HEK293 (cell line): ENCODE results near the gene SBF2.

Experiments used
- CTCF ChIA-PET: fragments of 350-600 bp; formaldehyde crosslinking; extraction: SDS; loops from one replicate; lab custom pipeline; 2021; ENCODE audit warnings: antibody characterized with exemption; lab: Yijun Ruan, JAX
- POLR2A ChIA-PET: fragments of 300-600 bp; formaldehyde crosslinking; extraction: SDS; loops from one replicate; lab custom pipeline; 2020; ENCODE audit warnings: antibody characterized with exemption, inconsistent platforms; lab: Yijun Ruan, JAX
- H3K27ac ChIP-seq: fragments of 200-500 bp; sonication (Bioruptor generic); 2 replicates; pipeline ENCODE4 v1.5.1; 2014; ENCODE audit warnings: low read depth, low read length, control low read depth, inconsistent platforms; ENCODE audit errors: extremely low read depth
- H3K36me3 ChIP-seq, 2 experiments: fragments of 200-500 bp in 1 of 2; sonication (Bioruptor generic) in 1 of 2; 1 replicate in 1 of 2; 2 replicates in 1 of 2; pipeline ENCODE4 v1.5.1; 2014 to 2017; ENCODE audit warnings: inconsistent platforms in 2 of 2, low read length in 2 of 2; ENCODE audit not compliant: control insufficient read depth in 2 of 2, insufficient read depth in 1 of 2
- H3K4me1 ChIP-seq: fragments of 200-500 bp; sonication (Bioruptor generic); 2 replicates; pipeline ENCODE4 v1.5.1; 2014; ENCODE audit warnings: mild to moderate bottlenecking, low read length, inconsistent platforms; ENCODE audit not compliant: control insufficient read depth, insufficient read depth
- H3K4me3 ChIP-seq: 2 replicates; pipeline ENCODE4 v1.5.1; 2011; ENCODE audit warnings: low read depth, mild to moderate bottlenecking, control low read depth, low read length, moderate library complexity
- H3K9me3 ChIP-seq: fragments of 200-500 bp; sonication (Bioruptor generic); 2 replicates; pipeline ENCODE4 v1.5.1; 2014; ENCODE audit warnings: low read depth, low read length, inconsistent platforms; ENCODE audit not compliant: control insufficient read depth, insufficient read depth
- BCL11B ChIP-seq: fragments of 450-650 bp; formaldehyde crosslinking; IDR thresholded peaks from 2 replicates; pipeline ENCODE4 v1.5.1; 2016; ENCODE audit warnings: low read depth, missing biosample characterization, missing genetic modification characterization
- FEZF1 ChIP-seq: fragments of 450-650 bp; formaldehyde crosslinking; IDR thresholded peaks from 2 replicates; pipeline ENCODE4 v1.5.1; 2016; ENCODE audit warnings: missing biosample characterization, missing genetic modification characterization
- GLI2 ChIP-seq: fragments of 450-650 bp; formaldehyde crosslinking; IDR thresholded peaks from 2 replicates; pipeline ENCODE4; 2017; ENCODE audit warnings: missing biosample characterization, missing genetic modification characterization, low read depth, borderline replicate concordance
- GLI4 ChIP-seq: fragments of 450-650 bp; formaldehyde crosslinking; IDR thresholded peaks from 2 replicates; pipeline ENCODE4 v1.5.1; 2016; ENCODE audit warnings: missing biosample characterization, missing genetic modification characterization
- PRDM1 ChIP-seq: fragments of 450-650 bp; formaldehyde crosslinking; IDR thresholded peaks from 2 replicates; pipeline ENCODE4; 2016; ENCODE audit warnings: missing biosample characterization, missing genetic modification characterization
- SETDB1 ChIP-seq: IDR thresholded peaks from one replicate; pipeline ENCODE4 v1.6.1; 2017; ENCODE audit warnings: mild to moderate bottlenecking, low read length, moderate library complexity, mixed read lengths; ENCODE audit not compliant: insufficient read length
- SP3 ChIP-seq: fragments of 450-650 bp; formaldehyde crosslinking; IDR thresholded peaks from 2 replicates; pipeline ENCODE4 v1.5.1; 2016; ENCODE audit warnings: missing biosample characterization, missing genetic modification characterization
- ZBTB17 ChIP-seq: fragments of 450-650 bp; formaldehyde crosslinking; IDR thresholded peaks from 2 replicates; pipeline ENCODE4 v1.5.1; 2016; ENCODE audit warnings: missing biosample characterization, missing genetic modification characterization
- ZFHX2 ChIP-seq: fragments of 450-650 bp; formaldehyde crosslinking; conservative IDR thresholded peaks from 2 replicates; pipeline ENCODE4 v1.5.1; 2016; ENCODE audit warnings: missing biosample characterization, missing genetic modification characterization
- ZIC2 ChIP-seq: fragments of 450-650 bp; formaldehyde crosslinking; IDR thresholded peaks from 2 replicates; pipeline ENCODE4 v1.5.1; 2016; ENCODE audit warnings: missing biosample characterization, missing genetic modification characterization
- ZNF391 ChIP-seq: fragments of 450-650 bp; formaldehyde crosslinking; IDR thresholded peaks from 2 replicates; pipeline ENCODE4 v1.5.1; 2016; ENCODE audit warnings: low read depth, missing biosample characterization, missing genetic modification characterization, borderline replicate concordance
- ZNF654 ChIP-seq: fragments of 450-650 bp; formaldehyde crosslinking; IDR thresholded peaks from 2 replicates; pipeline ENCODE4 v1.5.1; 2016; ENCODE audit warnings: low read depth, missing biosample characterization, missing genetic modification characterization
- ZNF843 ChIP-seq: fragments of 450-650 bp; formaldehyde crosslinking; IDR thresholded peaks from 2 replicates; pipeline ENCODE4 v1.5.1; 2016; ENCODE audit warnings: missing biosample characterization, missing genetic modification characterization
- ZSCAN30 ChIP-seq: fragments of 450-650 bp; IDR thresholded peaks from 2 replicates; pipeline ENCODE4 v1.5.1; 2018; ENCODE audit warnings: missing biosample characterization, mild to moderate bottlenecking, missing genetic modification characterization, moderate library complexity
- TF ChIP-seq, protein P1 (sequence below): fragments of 450-650 bp; formaldehyde crosslinking; IDR thresholded peaks from 2 replicates; pipeline ENCODE4 v1.5.1; 2017; ENCODE audit warnings: missing biosample characterization, mild to moderate bottlenecking, missing genetic modification characterization, moderate library complexity
- TF ChIP-seq, protein P2 (sequence below): fragments of 450-650 bp; formaldehyde crosslinking; IDR thresholded peaks from 2 replicates; pipeline ENCODE4 v1.5.1; 2016; ENCODE audit warnings: missing biosample characterization, missing genetic modification characterization

The SBF2 gene

DNA sequence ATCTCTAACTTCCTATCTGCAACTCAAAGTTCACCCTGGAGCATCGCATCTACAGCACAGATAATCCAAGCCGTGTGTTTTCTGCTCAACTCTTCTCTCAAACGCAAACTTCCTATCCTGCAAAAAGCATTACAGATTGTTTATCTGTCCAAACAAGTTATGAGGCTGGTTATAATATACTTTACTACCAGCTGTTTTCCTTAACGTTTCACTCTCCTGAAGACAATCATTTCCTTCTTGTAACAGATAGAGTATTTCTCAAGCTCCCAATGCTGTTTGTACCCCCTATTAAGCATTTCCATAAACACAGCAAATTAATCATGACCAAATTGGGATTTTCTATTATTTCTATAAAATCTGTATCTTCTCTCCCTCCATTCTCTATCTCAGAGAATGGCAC is 84.7 kb downstream of the SBF2 start (continued):
- TF ChIP-seq GLI4 (tag by site-specific recombination) (no peak), BCL11B (tag by site-specific recombination) (no peak), ZFHX2 (no peak), ZNF843 (tag by site-specific recombination) (no peak)
- TF ChIP-seq, protein P1, sequence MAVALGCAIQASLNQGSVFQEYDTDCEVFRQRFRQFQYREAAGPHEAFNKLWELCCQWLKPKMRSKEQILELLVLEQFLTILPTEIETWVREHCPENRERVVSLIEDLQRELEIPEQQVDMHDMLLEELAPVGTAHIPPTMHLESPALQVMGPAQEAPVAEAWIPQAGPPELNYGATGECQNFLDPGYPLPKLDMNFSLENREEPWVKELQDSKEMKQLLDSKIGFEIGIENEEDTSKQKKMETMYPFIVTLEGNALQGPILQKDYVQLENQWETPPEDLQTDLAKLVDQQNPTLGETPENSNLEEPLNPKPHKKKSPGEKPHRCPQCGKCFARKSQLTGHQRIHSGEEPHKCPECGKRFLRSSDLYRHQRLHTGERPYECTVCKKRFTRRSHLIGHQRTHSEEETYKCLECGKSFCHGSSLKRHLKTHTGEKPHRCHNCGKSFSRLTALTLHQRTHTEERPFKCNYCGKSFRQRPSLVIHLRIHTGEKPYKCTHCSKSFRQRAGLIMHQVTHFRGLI (tag by site-specific recombination) = no peak

DNA sequence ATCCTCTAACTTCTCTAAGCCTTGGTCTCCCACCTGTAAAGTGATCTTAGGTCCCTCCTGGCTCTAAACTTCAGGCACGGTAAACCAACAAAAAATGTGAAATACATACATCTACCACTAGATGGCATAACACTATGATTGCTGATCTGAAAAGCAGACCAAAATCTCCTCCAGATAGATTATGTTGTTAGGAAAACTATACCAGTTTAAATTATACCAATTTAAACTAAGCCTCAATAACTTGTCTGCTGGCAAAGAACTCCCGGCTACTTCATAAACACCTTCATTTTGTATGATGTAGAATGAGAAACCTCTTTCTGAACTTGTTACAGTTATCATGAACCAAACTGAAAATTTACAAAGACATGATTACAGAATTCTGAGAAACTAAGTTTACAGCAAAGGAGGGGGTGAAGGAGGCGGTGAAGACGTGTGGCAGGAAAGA is 85.9 kb downstream of the SBF2 start:
- ChIA-PET CTCF (interaction anchor here (0.6 to 5.9 kb wide), 39 partner anchors 8 to 1173 kb away, joined by 3 to 68 read pairs (median 4); partner anchors contain the start of gene ADM), POLR2A (interaction anchor here (2.4 kb wide), 1 partner anchor 97 kb away, joined by 28 read pairs; the partner anchor contains the start of gene ADM)
- Histone ChIP-seq H3K9me3 (no peaks in the 10 kb centered on the region), H3K4me3 (no peak overlapping the region), H3K36me3 (no peaks in the 10 kb centered on the region), H3K27ac (no peak overlapping the region), H3K4me1 (no peaks in the 10 kb centered on the region)
- TF ChIP-seq, protein P1 (tag by site-specific recombination) = no peak
- TF ChIP-seq PRDM1 (no peak), ZNF654 (tag by site-specific recombination) (peak; percentile 47), GLI2 (tag by site-specific recombination) (no peak), ZBTB17 (tag by site-specific recombination) (no peak), FEZF1 (tag by site-specific recombination) (no peak), SP3 (tag by site-specific recombination) (no peak)

DNA sequence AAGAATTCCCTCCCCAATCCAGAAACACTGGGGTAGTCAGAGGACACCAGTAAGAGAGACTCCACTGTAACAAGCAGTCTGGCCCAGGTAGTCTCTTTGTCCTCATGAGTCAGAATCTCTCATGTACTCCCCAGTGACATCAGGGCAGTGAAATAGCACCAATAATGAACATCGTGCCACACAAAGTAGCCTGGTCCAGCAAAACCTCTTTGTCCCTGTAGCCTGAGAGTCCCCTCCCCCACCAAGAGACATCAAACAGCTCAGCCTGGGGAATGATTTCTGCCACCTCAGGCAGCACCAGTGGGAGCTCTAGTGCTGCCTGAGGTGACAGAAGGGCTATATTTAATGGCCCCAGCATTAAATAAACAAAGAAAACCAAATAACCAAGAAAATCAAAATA is 88.1 kb downstream of the SBF2 start:
- TF ChIP-seq ZIC2 (tag by site-specific recombination) = peak; percentile 71
- TF ChIP-seq, protein P2, sequence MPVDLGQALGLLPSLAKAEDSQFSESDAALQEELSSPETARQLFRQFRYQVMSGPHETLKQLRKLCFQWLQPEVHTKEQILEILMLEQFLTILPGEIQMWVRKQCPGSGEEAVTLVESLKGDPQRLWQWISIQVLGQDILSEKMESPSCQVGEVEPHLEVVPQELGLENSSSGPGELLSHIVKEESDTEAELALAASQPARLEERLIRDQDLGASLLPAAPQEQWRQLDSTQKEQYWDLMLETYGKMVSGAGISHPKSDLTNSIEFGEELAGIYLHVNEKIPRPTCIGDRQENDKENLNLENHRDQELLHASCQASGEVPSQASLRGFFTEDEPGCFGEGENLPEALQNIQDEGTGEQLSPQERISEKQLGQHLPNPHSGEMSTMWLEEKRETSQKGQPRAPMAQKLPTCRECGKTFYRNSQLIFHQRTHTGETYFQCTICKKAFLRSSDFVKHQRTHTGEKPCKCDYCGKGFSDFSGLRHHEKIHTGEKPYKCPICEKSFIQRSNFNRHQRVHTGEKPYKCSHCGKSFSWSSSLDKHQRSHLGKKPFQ (tag by site-specific recombination) = no peak
- TF ChIP-seq ZSCAN30 = 0 out of 2 replicates have a peak, but pooled peaks have one; percentile 43
- POLR2A ChIA-PET = interaction anchor here (2.4 kb wide), 1 partner anchor 99 kb away, joined by 28 read pairs; the partner anchor contains the start of gene ADM

DNA sequence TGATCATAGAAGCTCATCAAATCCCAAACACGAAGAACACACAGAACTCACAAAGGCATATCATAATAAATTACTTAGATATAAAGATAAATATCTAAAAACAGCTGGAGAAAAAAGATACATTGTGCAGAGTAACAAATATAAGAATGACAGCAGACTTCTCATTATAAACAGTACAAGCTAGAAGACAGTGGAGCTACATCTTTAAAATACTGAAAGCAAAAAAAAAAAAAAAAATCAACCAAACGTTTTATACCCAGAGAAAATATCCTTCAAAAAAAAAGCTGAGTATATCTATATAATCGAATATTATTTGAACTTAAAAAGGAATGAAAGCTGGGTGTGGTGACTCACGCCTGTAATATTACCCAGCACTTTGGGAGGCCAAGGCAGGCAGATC is 90.0 kb downstream of the SBF2 start:
- POLR2A ChIA-PET = interaction anchor here (0.6 to 0.9 kb wide), 3 partner anchors 45 to 1614 kb away, joined by 3 to 8 read pairs (median 3); no protein-coding TSS in a partner anchor
- CTCF ChIA-PET = interaction anchor here (0.6 kb wide), 1 partner anchor 17 kb away, joined by 4 read pairs; no protein-coding TSS in a partner anchor

More for the DNA sequence above, 88.1 kb downstream of the SBF2 start:
- Histone ChIP-seq H3K36me3 (no peaks in the 10 kb centered on the region), H3K27ac (no peak overlapping the region), H3K4me1 (no peaks in the 10 kb centered on the region), H3K4me3 (no peak overlapping the region), H3K9me3 (no peaks in the 10 kb centered on the region)
- CTCF ChIA-PET = interaction anchor here (0.6 to 5.9 kb wide), 2 partner anchors 24 to 99 kb away, joined by 4 to 68 read pairs; partner anchors contain the start of gene ADM

More for the DNA sequence above, 90.0 kb downstream of the SBF2 start:
- Histone ChIP-seq H3K4me1 (no peaks in the 10 kb centered on the region), H3K27ac (no peak overlapping the region), H3K9me3 (no peaks in the 10 kb centered on the region), H3K36me3 (no peaks in the 10 kb centered on the region), H3K4me3 (no peak overlapping the region)
- peak; percentile 92 for TF ChIP-seq SETDB1
- no peak for TF ChIP-seq ZNF391
